Measurements from ENCODE around the gene CSNK1A1. TPM values are rescaled to one million over a fixed set of nuclear protein-coding genes. Genes with fewer than 3 reads are reported as not detected.

Gene CSNK1A1
- total RNA-seq, 1 donor from 2014 or later = 133 TPM

- intact Hi-C loops (cut with micrococcal nuclease) = loop anchor here (10.0 kb wide), 2 partner anchors 429 to 1119 kb away; no protein-coding TSS in a partner anchor
- Mint-ChIP-seq H3K9me3 (no peaks in the 10 kb centered on the region), H3K36me3 (ENCODE audit: low read depth) (no peaks in the 10 kb centered on the region), H3K4me3 (no peak overlapping the region), H3K27me3 (no peaks in the 10 kb centered on the region), H3K4me1 (no peaks in the 10 kb centered on the region), H3K27ac (no peak overlapping the region)
- no peak for TF ChIP-seq CTCF (IDR thresholded peaks at IDR 0.05)
- no peak for ATAC-seq (ENCODE audit: low read depth)
- DNase-seq = no peak
- ChIA-PET POLR2A (no interaction called here), CTCF (interaction anchor here (0.7 to 2.1 kb wide), 5 partner anchors 12 to 246 kb away, joined by 3 to 18 read pairs (median 5); partner anchors contain the start of gene CSNK1A1)
These were observed 12.2 kb upstream of the CSNK1A1 start for GRCh38 chr5:149563466-149563865.

GRCh38 chr5:149561848-149562247, 10.6 kb upstream of the CSNK1A1 start:
- ChIA-PET POLR2A (no interaction called here), CTCF (interaction anchor here (1.3 to 2.1 kb wide), 5 partner anchors 116 to 245 kb away, joined by 5 to 18 read pairs (median 5); no protein-coding TSS in a partner anchor)
- no peak overlapping the region for H3K4me3 Mint-ChIP-seq
- no peak for TF ChIP-seq CTCF (IDR thresholded peaks at IDR 0.05)
- DNase-seq (no peak), ATAC-seq (ENCODE audit: low read depth) (no peak)
- no peaks in the 10 kb centered on the region for H3K27me3 Mint-ChIP-seq
- no peaks in the 10 kb centered on the region for H3K9me3 Mint-ChIP-seq
- no peaks in the 10 kb centered on the region for H3K4me1 Mint-ChIP-seq
- H3K36me3 Mint-ChIP-seq (ENCODE audit: low read depth) = no peaks in the 10 kb centered on the region
- H3K27ac Mint-ChIP-seq = no peak overlapping the region
- intact Hi-C loops (cut with micrococcal nuclease) = loop anchor here (10.0 kb wide), 2 partner anchors 427 to 1117 kb away; no protein-coding TSS in a partner anchor

- DNase-seq (no peak), ATAC-seq (ENCODE audit: low read depth) (no peak)
- Mint-ChIP-seq H3K4me3 (no peak overlapping the region), H3K27me3 (no peaks in the 10 kb centered on the region), H3K36me3 (ENCODE audit: low read depth) (no peaks in the 10 kb centered on the region), H3K27ac (no peak overlapping the region), H3K4me1 (no peaks in the 10 kb centered on the region), H3K9me3 (no peaks in the 10 kb centered on the region)
- CTCF ChIA-PET = no interaction called here
- no peak for TF ChIP-seq CTCF (IDR thresholded peaks at IDR 0.05)
- intact Hi-C loops (cut with micrococcal nuclease) = loop anchor here (10.0 kb wide), 2 partner anchors 425 to 1115 kb away; no protein-coding TSS in a partner anchor
- POLR2A ChIA-PET = interaction anchor here (0.6 kb wide), 1 partner anchor 629 kb away, joined by 6 read pairs; no protein-coding TSS in a partner anchor
These were observed 8.5 kb upstream of the CSNK1A1 start for GRCh38 chr5:149559706-149560105.

- intact Hi-C loops (cut with micrococcal nuclease) = loop anchor here (5.0 kb wide), 1 partner anchor 1745 kb away; no protein-coding TSS in a partner anchor
- peaks cover 23% of the 10 kb centered on the region for H3K4me1 Mint-ChIP-seq
These were observed 1.4 kb upstream of the CSNK1A1 start for GRCh38 chr5:149552553-149553160.

More at GRCh38 chr5:149552553-149553160, 1.4 kb upstream of the CSNK1A1 start:
- peaks cover 35% of the 10 kb centered on the region for H3K36me3 Mint-ChIP-seq (ENCODE audit: low read depth)
- DNase-seq (no peak), ATAC-seq (ENCODE audit: low read depth) (no peak)
- H3K27ac Mint-ChIP-seq = no peak overlapping the region
- no peak for TF ChIP-seq CTCF (IDR thresholded peaks at IDR 0.05)
- no peak overlapping the region for H3K4me3 Mint-ChIP-seq
- H3K27me3 Mint-ChIP-seq = no peaks in the 10 kb centered on the region
- H3K9me3 Mint-ChIP-seq = no peaks in the 10 kb centered on the region
- CTCF ChIA-PET = no interaction called here
- POLR2A ChIA-PET = interaction anchor here (1.5 kb wide), 1 partner anchor 12 kb away, joined by 3 read pairs; no protein-coding TSS in a partner anchor
